Calu3 (cell line): ENCODE data around the gene STK16. TPM values are rescaled to one million over a fixed set of nuclear protein-coding genes. Genes with fewer than 3 reads are reported as not detected.

ENCODE experiments used
- BruUV-seq: library from RNA; stranded (reverse); fragments of 400-500 nt; replicated peaks from 2 replicates; lab custom pipeline; 2021; lab: Mats Ljungman, UMichigan
- CTCF ChIA-PET: fragments of 300-600 bp; sonication (Branson Sonifier 250); formaldehyde crosslinking; loops from one replicate; lab custom pipeline; 2022; ENCODE audit warnings: antibody characterized with exemption; lab: Charles Lee
- DNase-seq: peaks from one replicate; pipeline ENCODE4 v3.0.0; 2022
- H3K27ac Mint-ChIP-seq: one replicate; pipeline ENCODE4 v1.8.0; 2022; ENCODE audit warnings: mixed read lengths; ENCODE audit not compliant: unreplicated experiment
- H3K27me3 Mint-ChIP-seq: one replicate; pipeline ENCODE4 v1.8.0; 2022; ENCODE audit warnings: mixed read lengths; ENCODE audit not compliant: unreplicated experiment
- H3K36me3 Mint-ChIP-seq: one replicate; pipeline ENCODE4 v1.8.0; 2022; ENCODE audit warnings: mild to moderate bottlenecking, moderate library complexity, mixed read lengths; ENCODE audit not compliant: insufficient read depth, unreplicated experiment
- H3K4me1 Mint-ChIP-seq: one replicate; pipeline ENCODE4 v1.8.0; 2022; ENCODE audit warnings: mild to moderate bottlenecking, low read depth, mixed read lengths; ENCODE audit not compliant: unreplicated experiment
- H3K4me3 Mint-ChIP-seq: one replicate; pipeline ENCODE4 v1.8.0; 2022; ENCODE audit warnings: mild to moderate bottlenecking, low read depth, moderate library complexity, mixed read lengths; ENCODE audit not compliant: unreplicated experiment
- H3K9me3 Mint-ChIP-seq: one replicate; pipeline ENCODE4 v1.8.0; 2022; ENCODE audit warnings: low read depth, mixed read lengths; ENCODE audit not compliant: unreplicated experiment
- intact Hi-C: fragments of 100-400 bp; cut with micrococcal nuclease; formaldehyde crosslinking; loops from one replicate; pipeline ENCODE4 v1.10.0; 2022; ENCODE audit not compliant: unreplicated experiment
- total RNA-seq: library from RNA; stranded (reverse); gene quantifications from 2 replicates; pipeline ENCODE4 v1.2.3, GENCODE V29; 2022
- TF ChIP-seq, protein P1 (sequence below): fragments of 200-600 bp; IDR thresholded peaks from one replicate; pipeline ENCODE4 v1.8.0; 2022; ENCODE audit warnings: antibody characterized with exemption; ENCODE audit not compliant: unreplicated experiment

The STK16 gene
- total RNA-seq, 1 experiment from 2014 or later = 26.7 TPM

DNA sequence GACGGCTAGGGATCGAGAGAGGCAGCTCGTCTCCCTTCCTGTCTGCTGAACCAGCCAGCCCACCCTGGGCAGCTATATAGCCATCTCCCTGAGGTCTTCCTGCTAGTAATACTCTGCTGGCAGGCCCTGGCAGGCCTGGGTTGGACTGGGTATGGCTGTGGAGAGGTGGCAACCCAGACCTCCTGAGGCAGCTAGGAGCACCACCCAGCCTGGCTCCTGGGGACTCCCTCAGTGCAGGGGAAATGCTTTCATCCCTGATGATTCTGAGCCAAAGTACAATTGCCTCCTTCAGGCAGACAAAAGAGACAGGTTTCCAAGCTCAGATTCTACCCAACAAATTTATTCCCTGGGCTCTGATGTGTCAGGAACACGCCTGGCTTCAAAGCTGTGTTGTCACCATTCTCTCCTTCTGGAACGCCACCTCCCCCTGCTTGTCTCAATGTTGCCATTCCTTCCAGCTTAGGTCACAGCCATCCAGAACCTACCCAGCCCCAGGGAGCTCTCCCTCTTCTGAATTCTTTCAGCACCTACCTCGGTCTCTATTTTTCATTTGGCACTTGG is 29.2 kb downstream of the STK16 start:
- H3K27ac Mint-ChIP-seq = peak overlapping the region; percentile 89
- H3K27me3 Mint-ChIP-seq = no peaks in the 10 kb centered on the region
- intact Hi-C loops = no loop called here
- DNase-seq = peak; percentile 75
- TSS peak; percentile 77 for BruUV-seq
- H3K9me3 Mint-ChIP-seq = no peaks in the 10 kb centered on the region
- TF ChIP-seq, protein P1, sequence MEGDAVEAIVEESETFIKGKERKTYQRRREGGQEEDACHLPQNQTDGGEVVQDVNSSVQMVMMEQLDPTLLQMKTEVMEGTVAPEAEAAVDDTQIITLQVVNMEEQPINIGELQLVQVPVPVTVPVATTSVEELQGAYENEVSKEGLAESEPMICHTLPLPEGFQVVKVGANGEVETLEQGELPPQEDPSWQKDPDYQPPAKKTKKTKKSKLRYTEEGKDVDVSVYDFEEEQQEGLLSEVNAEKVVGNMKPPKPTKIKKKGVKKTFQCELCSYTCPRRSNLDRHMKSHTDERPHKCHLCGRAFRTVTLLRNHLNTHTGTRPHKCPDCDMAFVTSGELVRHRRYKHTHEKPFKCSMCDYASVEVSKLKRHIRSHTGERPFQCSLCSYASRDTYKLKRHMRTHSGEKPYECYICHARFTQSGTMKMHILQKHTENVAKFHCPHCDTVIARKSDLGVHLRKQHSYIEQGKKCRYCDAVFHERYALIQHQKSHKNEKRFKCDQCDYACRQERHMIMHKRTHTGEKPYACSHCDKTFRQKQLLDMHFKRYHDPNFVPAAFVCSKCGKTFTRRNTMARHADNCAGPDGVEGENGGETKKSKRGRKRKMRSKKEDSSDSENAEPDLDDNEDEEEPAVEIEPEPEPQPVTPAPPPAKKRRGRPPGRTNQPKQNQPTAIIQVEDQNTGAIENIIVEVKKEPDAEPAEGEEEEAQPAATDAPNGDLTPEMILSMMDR = no peak
- CTCF ChIA-PET = interaction anchor here (0.7 to 2.8 kb wide), 6 partner anchors 20 to 63 kb away, joined by 3 to 18 read pairs (median 5); partner anchors contain the start of genes GLB1L, STK16 and TUBA4A
- H3K36me3 Mint-ChIP-seq = peaks cover 31% of the 10 kb centered on the region
- peak overlapping the region; percentile 0 for H3K4me3 Mint-ChIP-seq
- peaks cover 43% of the 10 kb centered on the region for H3K4me1 Mint-ChIP-seq

DNA sequence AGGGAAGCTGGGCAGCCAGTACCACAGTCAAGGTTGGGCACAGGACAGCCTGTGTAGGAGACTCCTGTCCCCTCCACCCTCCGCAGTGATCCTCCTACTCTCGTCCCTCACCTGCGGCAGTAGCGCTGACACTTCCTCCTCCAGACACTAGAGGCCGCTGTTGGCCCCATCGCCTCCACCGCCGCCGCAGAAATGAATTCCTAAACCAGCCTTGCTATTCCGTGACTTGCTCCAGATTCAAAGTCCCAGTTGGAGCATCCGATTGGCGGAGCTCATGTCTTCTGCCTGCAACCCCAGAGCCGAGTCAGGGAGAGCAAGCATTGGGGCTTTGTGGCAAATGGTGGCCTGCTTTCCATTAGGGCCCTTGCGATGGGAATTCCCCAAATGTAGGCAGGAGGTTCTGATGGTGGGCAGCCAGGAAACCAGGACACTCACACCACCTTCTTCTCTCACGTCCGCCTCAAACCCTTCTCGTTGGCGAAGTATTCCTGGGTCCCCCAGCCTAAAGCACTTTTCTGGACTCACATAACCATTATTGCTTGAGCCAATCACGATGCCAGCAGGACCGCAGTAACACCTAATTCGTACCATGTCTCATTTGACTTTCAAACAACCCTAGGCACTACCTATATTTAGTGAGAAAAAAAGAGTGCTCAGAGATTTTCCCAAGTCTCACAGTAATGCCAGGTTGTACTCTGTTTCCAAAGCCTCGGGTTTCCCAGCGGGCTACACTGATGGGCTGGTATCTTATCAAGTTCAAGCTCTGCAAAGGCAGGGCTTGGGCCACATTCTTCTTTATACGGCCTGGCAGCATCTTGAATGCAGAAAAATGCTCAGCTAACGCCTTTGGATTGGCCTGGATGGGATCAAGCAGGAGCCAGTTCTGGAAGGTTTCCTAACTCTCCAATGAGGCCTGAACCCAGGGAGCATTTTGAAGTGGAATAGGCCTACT is 32.7 kb downstream of the STK16 start:
- Mint-ChIP-seq H3K9me3 (no peaks in the 10 kb centered on the region), H3K4me1 (peaks cover 57% of the 10 kb centered on the region), H3K36me3 (peaks cover 39% of the 10 kb centered on the region), H3K4me3 (peak overlapping the region; percentile 87), H3K27me3 (no peaks in the 10 kb centered on the region), H3K27ac (peak overlapping the region; percentile 83)
- DNase-seq = peak; percentile 86
- TF ChIP-seq, protein P1 = peak; percentile 95
- intact Hi-C loops = loop anchor here (5.0 kb wide), 1 partner anchor 61 kb away; the partner anchor contains the start of gene ABCB6
- no TSS peak for BruUV-seq
- CTCF ChIA-PET = interaction anchor here (0.6 to 4.0 kb wide), 11 partner anchors 12 to 101 kb away, joined by 3 to 41 read pairs (median 4); partner anchors contain the start of genes CNPPD1, GLB1L, STK16 and TUBA4A

DNA sequence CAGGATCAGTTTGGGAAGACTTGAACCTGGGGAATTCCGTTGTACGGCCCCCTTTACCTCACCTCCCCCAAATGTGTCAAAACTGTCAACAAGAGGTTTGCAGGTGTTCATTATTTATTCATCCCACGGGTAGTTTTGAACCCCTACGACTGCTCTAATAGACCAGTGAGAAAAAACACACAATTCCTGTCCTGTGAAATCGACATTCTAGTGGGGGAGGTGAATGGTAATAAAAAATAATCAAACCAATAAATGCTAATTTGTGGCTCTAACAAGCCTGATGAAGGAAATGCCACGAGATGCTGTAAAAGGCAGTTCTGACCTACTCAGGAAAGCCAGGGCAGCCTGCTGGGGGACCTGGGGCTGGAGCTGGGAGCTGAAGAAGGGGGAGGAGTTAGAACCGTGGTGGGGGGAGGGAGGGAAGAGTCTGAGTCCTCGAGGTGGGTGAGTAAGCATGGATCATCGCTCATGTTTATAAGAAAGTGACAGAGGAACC is 33.4 kb downstream of the STK16 start:
- Mint-ChIP-seq H3K4me1 (peaks cover 54% of the 10 kb centered on the region), H3K36me3 (peaks cover 39% of the 10 kb centered on the region), H3K4me3 (peak overlapping the region; percentile 87), H3K27me3 (no peaks in the 10 kb centered on the region), H3K9me3 (no peaks in the 10 kb centered on the region), H3K27ac (peak overlapping the region; percentile 83)
- DNase-seq = no peak
- CTCF ChIA-PET = interaction anchor here (0.6 to 4.0 kb wide), 11 partner anchors 9 to 102 kb away, joined by 3 to 41 read pairs (median 3); partner anchors contain the start of genes ANKZF1, ATG9A, CNPPD1 and GLB1L
- BruUV-seq = TSS peak; percentile 93
- TF ChIP-seq, protein P1 = no peak
- intact Hi-C loops = loop anchor here (1.0 to 5.0 kb wide), 2 partner anchors 29 to 61 kb away; partner anchors contain the start of gene ABCB6
